ENCODE data around the gene EDN1. TPM values are rescaled to one million over a fixed set of nuclear protein-coding genes. Genes with fewer than 3 reads are reported as not detected.

EDN1 gene
- total and polyA plus RNA-seq, 9 of the 15 experiments (the other 6 are each of a cell fraction or from before 2014, with no cell fraction given), result 0.03 to 0.06 TPM; not detected in 7

GRCh38 chr6:12331474-12331873 is 41.3 kb downstream of the EDN1 start:
- H2AFZ ChIP-seq (ENCODE audit: low read depth, low read length), result no peak overlapping the region
- no peak overlapping the region for H3K4me2 ChIP-seq (ENCODE audit: insufficient read depth, low read length)
- H3K4me3 ChIP-seq, result no peak overlapping the region
- no peaks in the 10 kb centered on the region for H3K79me2 ChIP-seq (ENCODE audit: control insufficient read depth, insufficient read depth, low read length)
- WGBS (ENCODE audit: insufficient coverage, low coverage, missing lambda C conversion rate), result 0% methylated on average over 2 of the region's 2 CpGs
- H3K27me3 ChIP-seq (ENCODE audit: control insufficient read depth in 2 of 2, insufficient read depth in 2 of 2, low read length in 2 of 2), result no peaks in the 10 kb centered on the region; a peak in 1 of 5 replicates
- no peak overlapping the region for H3K9ac ChIP-seq (ENCODE audit: insufficient read depth in 1 of 2, low read depth in 2 of 2, low read length in 2 of 2)
- no peak for FAIRE-seq
- no peaks in the 10 kb centered on the region for H3K4me1 ChIP-seq (replicated peaks in 1 of 2; ENCODE audit: control insufficient read depth in 2 of 2, insufficient read depth in 2 of 2, low read length in 2 of 2)
- H4K20me1 ChIP-seq (replicated peaks; ENCODE audit: control insufficient read depth, insufficient read depth, low read length), result no peaks in the 10 kb centered on the region
- no peak for ATAC-seq
- no peak overlapping the region for H3K27ac ChIP-seq (ENCODE audit: extremely low read depth, low read depth, low read length)
- H3K9me3 ChIP-seq (replicated peaks; ENCODE audit: control insufficient read depth, insufficient read depth, low read depth, low read length), result no peaks in the 10 kb centered on the region
- intact Hi-C loops (cut with micrococcal nuclease), result no loop called here
- no peaks in the 10 kb centered on the region for H3K9me1 ChIP-seq (ENCODE audit: control insufficient read depth, insufficient read depth, low read length)
- in situ Hi-C loops (cut with MboI), result no loop called here
- BruUV-seq (replicated peaks), result no TSS peak
- CTCF ChIA-PET (ENCODE audit: low intra/inter-chr PET ratio), result no interaction called here
- POLR2A ChIA-PET, result no interaction called here
- H3K36me3 ChIP-seq (ENCODE audit: control insufficient read depth, insufficient read depth, low read length), result no peaks in the 10 kb centered on the region
- no peak for DNase-seq (ENCODE audit: extremely low read depth in 1 of 4, low spot score in 3 of 4)
- TF ChIP-seq ZNF384 (IDR thresholded peaks at IDR 0.05; ENCODE audit: low read depth, low read length) (no peak), ZC3H11A (IDR thresholded peaks at IDR 0.05; ENCODE audit: low read depth, low read length) (no peak), E2F6 (IDR thresholded peaks at IDR 0.05; ENCODE audit: borderline replicate concordance in 1 of 2, extremely low read depth in 1 of 2, insufficient read depth in 1 of 2, insufficient read length in 1 of 2, low read depth in 1 of 2, low read length in 1 of 2, poor library complexity in 1 of 2, severe bottlenecking in 1 of 2) (no peak), ARID3A (IDR thresholded peaks at IDR 0.05; ENCODE audit: borderline replicate concordance, low read depth, low read length) (no peak), PTRF (tag; IDR thresholded peaks at IDR 0.05) (no peak), GTF2B (IDR thresholded peaks at IDR 0.05; ENCODE audit: extremely low read depth, insufficient read length) (no peak), DDX20 (tag; IDR thresholded peaks at IDR 0.05; ENCODE audit: low read depth) (no peak), NFYB (IDR thresholded peaks at IDR 0.05; ENCODE audit: extremely low read depth, insufficient read length) (no peak), LCOR (CRISPR knock-in tag; IDR thresholded peaks at IDR 0.05) (no peak), XRCC5 (IDR thresholded peaks at IDR 0.05; ENCODE audit: low read depth, low read length) (no peak), CREBBP (IDR thresholded peaks at IDR 0.05; ENCODE audit: low read depth, low read length) (no peak)
- TF ChIP-seq, protein P1, sequence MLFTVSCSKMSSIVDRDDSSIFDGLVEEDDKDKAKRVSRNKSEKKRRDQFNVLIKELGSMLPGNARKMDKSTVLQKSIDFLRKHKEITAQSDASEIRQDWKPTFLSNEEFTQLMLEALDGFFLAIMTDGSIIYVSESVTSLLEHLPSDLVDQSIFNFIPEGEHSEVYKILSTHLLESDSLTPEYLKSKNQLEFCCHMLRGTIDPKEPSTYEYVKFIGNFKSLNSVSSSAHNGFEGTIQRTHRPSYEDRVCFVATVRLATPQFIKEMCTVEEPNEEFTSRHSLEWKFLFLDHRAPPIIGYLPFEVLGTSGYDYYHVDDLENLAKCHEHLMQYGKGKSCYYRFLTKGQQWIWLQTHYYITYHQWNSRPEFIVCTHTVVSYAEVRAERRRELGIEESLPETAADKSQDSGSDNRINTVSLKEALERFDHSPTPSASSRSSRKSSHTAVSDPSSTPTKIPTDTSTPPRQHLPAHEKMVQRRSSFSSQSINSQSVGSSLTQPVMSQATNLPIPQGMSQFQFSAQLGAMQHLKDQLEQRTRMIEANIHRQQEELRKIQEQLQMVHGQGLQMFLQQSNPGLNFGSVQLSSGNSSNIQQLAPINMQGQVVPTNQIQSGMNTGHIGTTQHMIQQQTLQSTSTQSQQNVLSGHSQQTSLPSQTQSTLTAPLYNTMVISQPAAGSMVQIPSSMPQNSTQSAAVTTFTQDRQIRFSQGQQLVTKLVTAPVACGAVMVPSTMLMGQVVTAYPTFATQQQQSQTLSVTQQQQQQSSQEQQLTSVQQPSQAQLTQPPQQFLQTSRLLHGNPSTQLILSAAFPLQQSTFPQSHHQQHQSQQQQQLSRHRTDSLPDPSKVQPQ (CRISPR knock-in tag; IDR thresholded peaks at IDR 0.05; ENCODE audit: borderline replicate concordance), result no peak
- TF ChIP-seq, protein P2, sequence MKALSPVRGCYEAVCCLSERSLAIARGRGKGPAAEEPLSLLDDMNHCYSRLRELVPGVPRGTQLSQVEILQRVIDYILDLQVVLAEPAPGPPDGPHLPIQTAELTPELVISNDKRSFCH (CRISPR knock-in tag; IDR thresholded peaks at IDR 0.05), result no peak
- TF ChIP-seq, protein P2 (tag; IDR thresholded peaks at IDR 0.05), result no peak
